T47D (cell line): Measurements from ENCODE around the gene ABR.
"Not testable (repeated sequence)": the region's sequence is repeated elsewhere in the genome, so short reads cannot be mapped to it uniquely, and the experiment has no call there.

ENCODE experiments used
- DNase-seq, 2 experiments: peaks; one replicate each; pipeline versions ENCODE4 v3.0.0 to v3.0.0-alpha.2; 2011 to 2012; ENCODE audit warnings: low read depth in 1 of 2, low spot score in 1 of 2
- JUND ChIP-seq: IDR thresholded peaks from 2 replicates; pipeline ENCODE4 v1.6.1; 2012; ENCODE audit warnings: low read depth
- in situ Hi-C: cut with HindIII; loops from 2 replicates; pipeline ENCODE4 v1.10.0; 2016; ENCODE audit warnings: low sequenced_read_pairs, low pct_unique_long_range_greater_than_20kb

Gene ABR

GRCh38 chr17:1004769-1005295, 174.9 kb downstream of the ABR start:
- in situ Hi-C loops, result no loop called here
- DNase-seq, result no peak
- no peak for TF ChIP-seq JUND

- DNase-seq, result no peak
- in situ Hi-C loops, result no loop called here
- TF ChIP-seq JUND, result no peak
Measured at GRCh38 chr17:1003972-1004768, 175.6 kb downstream of the ABR start.

GRCh38 chr17:1003633-1003971, 176.2 kb downstream of the ABR start:
- no peak for TF ChIP-seq JUND
- no peak for DNase-seq
- in situ Hi-C loops, result no loop called here

- no peak for DNase-seq
- TF ChIP-seq JUND, result no peak
- in situ Hi-C loops, result no loop called here
Measured at GRCh38 chr17:1002771-1003555, 176.8 kb downstream of the ABR start.

GRCh38 chr17:1002412-1002753, 177.4 kb downstream of the ABR start:
- TF ChIP-seq JUND, result no peak
- DNase-seq, result peak in 1 of 2 experiments; percentile 30
- in situ Hi-C loops, result no loop called here

GRCh38 chr17:1001640-1002411, 178.0 kb downstream of the ABR start:
- no peak for TF ChIP-seq JUND
- in situ Hi-C loops, result no loop called here
- DNase-seq, result peak in 1 of 2 experiments; percentile 19

GRCh38 chr17:1000597-1001461, 179.0 kb downstream of the ABR start:
- peak in 1 of 2 experiments; percentile 30 for DNase-seq
- in situ Hi-C loops, result no loop called here

GRCh38 chr17:998111-998510, 181.7 kb downstream of the ABR start:
- in situ Hi-C loops, result no loop called here

More at GRCh38 chr17:1000597-1001461, 179.0 kb downstream of the ABR start:
- TF ChIP-seq JUND, result no peak

GRCh38 chr17:996554-997344, 183.0 kb downstream of the ABR start, which contains the start of gene TIMM22:
TSS of gene TIMM22 (plus strand) at chr17:997129. CDS start at chr17:997143, 14 bp downstream.
- TF ChIP-seq JUND, result no peak
- in situ Hi-C loops, result no loop called here
- peak; percentile 82 to 98 for DNase-seq

More at GRCh38 chr17:998111-998510, 181.7 kb downstream of the ABR start:
- TF ChIP-seq JUND, result no peak
- DNase-seq, result no peak

GRCh38 chr17:995324-995723, 184.5 kb downstream of the ABR start:
- DNase-seq, in situ Hi-C loops: not testable (repeated sequence)

GRCh38 chr17:992933-993332, 186.8 kb downstream of the ABR start:
- DNase-seq, result no peak
- in situ Hi-C loops, result no loop called here

More at GRCh38 chr17:992933-993332, 186.8 kb downstream of the ABR start:
- TF ChIP-seq JUND, result no peak
